GM21825 (cell line): ENCODE data around the gene CSRNP2.

ENCODE experiments used
- ATAC-seq: cut with Tn5 transposase; IDR thresholded peaks from one replicate; pipeline ENCODE4 v1.9.1; 2021; ENCODE audit warnings: mild to moderate bottlenecking, moderate library complexity; ENCODE audit not compliant: unreplicated experiment

Gene CSRNP2, protein sequence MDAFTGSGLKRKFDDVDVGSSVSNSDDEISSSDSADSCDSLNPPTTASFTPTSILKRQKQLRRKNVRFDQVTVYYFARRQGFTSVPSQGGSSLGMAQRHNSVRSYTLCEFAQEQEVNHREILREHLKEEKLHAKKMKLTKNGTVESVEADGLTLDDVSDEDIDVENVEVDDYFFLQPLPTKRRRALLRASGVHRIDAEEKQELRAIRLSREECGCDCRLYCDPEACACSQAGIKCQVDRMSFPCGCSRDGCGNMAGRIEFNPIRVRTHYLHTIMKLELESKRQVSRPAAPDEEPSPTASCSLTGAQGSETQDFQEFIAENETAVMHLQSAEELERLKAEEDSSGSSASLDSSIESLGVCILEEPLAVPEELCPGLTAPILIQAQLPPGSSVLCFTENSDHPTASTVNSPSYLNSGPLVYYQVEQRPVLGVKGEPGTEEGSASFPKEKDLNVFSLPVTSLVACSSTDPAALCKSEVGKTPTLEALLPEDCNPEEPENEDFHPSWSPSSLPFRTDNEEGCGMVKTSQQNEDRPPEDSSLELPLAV

DNA sequence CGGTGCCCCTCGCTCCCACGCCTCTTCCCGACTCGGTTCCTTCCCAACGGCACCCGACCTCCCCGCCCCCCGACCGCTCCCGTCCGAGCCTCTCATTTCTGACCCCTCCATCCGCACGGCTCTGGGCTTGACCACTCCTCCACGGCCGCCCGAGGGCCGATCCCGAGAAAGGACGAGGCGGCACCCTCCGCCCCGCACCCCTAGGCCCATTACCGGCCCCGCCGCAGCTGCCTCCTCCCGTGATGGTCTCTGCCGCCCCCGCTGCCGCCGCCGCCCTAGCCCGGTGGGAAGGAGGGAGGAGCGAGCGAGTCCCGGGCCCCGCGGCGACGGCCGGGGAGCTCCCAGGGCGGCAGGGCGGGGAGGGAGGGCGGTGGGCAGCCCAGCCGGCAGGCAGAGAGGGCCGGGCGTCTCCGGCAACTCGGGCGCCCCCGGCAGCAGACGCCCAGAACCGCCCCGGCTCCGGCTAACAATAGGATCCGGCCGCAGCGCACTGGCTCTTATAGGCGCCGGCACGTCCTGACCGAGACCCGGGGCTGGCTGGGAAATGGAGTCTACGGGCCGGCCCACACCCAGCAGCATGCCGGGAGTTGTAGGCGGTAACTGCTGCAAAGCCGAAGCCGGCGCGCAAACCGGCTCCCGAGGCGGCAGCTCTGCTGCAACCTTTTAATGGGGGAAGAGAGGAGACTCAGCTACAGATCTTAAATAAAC, at the start of gene CSRNP2:
CSRNP2 (minus strand) TSS at position 471 of the 708 bp plus-strand sequence. CDS start 7,035 bp downstream, outside the sequence.
- peak; percentile 95 for ATAC-seq

DNA sequence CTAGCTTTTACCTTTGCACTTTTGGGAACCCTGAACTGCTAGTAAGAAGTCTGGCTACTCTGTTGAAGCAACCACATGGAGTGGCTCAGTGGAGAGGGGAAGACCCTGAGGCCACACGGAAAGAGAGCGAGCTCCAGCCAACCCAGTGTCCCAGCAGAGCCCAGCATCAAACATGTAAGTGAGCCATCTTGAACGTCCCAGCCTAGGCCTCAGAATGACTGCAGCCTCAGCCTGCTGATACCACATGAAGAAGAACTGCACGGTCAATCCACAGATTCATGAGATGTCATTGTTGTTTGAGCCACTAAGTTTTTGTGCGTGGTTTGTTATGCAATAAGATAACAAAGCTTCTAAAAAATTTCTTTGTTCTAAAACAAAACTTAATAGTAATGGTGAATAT, 49.3 kb upstream of the CSRNP2 start:
- no peak for ATAC-seq

DNA sequence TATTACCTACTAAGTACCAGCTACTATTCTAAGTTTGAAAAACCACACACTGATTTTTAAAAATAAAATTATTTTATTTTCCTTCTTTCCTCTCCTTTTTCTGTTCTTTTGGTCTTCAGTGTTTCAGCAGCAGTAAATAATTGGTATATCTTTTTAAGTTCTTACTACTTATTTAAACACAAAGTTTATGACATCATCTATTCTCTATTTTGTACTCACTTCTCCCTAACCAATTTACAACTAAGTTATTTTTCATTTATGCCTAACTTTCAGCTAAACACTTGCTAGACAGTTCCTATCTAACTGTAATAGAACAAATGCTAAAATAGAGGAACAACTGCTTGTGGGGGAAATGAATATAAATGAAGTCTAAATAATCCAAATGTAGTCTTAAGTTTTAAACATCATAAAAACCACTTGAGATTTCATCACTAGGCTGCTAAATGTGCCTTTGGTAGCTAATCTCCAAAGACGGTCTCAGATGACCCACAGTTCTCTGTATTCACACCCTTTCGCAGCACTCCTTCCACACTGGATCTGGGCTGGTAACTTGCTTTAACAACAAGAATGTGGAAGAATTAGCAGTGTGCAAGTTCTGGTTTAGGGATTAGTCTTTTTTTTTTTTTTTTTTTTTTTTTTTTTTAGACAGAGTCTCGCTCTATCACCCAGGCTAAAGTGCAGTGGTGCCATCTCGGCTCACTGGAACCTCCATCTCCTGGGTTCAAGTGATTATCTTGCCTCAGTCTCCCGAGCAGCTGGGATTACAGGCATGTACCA, 48.5 kb upstream of the CSRNP2 start:
- ATAC-seq: no peak

DNA sequence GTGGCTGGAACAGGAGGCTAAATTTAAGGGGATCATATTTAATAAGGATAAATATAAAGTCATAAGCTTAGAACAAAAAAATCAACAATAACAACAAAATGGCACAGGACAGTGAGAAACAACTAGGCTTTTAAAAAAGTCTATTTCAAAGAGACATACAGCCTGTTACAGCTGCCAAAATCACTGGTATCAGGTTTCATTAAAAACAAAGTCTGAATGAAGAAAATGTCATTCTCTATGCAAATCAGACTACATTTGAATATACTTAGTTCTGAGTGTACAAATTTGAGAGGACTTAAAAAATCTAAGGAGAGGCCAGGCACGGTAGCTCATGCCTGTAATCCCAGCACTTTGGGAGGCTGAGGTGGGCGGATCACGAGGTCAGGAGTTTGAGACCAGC, 45.5 kb upstream of the CSRNP2 start:
- ATAC-seq: no peak

DNA sequence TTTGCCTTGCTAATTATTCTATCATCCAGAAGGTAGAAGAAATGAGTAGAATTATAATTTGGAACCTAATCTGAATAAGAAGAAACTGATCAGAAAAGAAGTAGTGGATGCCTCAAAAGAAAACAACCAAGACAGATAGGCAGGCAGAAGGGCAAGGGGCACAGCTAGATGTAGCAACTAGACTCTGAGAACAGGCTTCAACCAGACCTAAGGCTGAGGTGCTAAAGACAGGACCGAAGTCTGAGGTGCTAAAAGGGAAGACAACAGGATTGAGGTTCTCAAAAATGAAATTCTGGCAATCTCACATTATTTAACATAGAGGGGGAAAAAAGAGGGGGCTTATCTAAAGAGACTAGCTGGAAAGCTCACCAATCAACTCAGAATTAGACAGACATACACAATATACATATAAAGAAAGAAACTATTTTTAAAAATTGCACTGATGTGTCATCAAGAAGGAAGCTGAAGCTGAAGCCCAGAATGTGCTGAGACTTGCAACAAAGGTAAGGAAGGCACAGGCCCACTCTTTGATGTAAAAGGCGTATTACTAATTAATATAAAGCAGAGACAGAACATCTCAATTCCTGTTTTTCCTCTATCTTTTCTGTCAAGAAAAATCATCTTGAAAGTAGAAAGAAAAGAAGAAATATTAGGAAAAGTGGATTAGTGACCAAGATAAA, 43.8 kb upstream of the CSRNP2 start:
- ATAC-seq: no peak

DNA sequence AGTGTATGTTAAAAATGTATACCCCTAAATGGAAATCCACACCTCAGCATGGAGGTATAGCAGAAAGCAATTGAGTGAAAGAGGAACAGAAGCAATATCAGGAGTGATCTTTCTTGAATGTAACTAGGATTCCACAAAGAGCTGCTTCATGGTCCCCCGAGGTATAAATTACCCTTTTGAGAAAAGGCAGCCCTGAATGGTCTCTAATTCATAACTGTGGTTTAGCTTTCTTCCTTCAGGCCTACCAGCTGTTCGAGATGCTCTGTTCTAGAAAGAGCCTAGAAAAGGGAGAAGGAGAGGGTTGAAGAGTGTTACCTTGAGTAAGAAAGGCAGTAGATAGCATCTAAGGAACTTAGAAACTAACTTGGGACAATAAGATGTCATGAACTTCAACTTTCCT, 42.9 kb upstream of the CSRNP2 start:
- ATAC-seq: no peak

DNA sequence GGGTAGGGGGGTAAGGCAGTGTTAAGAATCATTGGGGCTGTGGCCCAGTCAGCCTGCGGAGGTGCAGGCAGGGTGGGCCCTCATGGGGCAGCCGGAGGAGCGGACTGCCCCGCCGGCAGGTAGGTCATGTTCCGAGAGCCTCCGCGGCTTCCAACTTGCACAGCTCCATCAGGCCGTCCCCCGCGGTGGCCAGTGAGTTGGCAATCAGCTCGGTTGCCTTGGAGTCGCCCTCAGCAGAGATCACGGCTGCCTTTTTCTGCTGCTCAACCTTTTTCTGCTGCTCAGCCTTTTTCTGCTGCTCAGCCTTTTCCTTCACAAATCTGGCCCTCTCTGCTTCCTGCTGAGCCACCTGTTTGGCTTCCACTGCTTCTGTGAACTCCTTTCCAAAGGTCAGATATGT, 41.1 kb upstream of the CSRNP2 start:
- ATAC-seq: no peak

DNA sequence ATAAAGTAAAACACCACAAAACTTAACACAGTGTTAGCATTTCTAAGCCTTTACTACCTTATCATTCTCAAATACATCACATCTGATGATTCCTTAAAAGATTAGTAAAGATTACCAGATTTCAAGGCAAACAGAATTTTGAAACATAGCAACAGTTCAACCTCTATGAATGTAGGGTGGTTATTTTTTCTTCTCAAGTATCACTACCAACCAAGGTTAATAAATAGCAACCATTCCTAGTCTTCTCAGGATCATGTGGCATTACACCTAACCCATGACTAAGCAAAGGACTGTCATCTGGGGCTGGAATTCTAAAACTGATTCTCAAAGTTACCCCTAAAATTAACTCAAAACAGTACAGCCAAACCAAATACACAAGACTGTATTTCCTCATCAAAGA, 39.4 kb upstream of the CSRNP2 start:
- no peak for ATAC-seq

DNA sequence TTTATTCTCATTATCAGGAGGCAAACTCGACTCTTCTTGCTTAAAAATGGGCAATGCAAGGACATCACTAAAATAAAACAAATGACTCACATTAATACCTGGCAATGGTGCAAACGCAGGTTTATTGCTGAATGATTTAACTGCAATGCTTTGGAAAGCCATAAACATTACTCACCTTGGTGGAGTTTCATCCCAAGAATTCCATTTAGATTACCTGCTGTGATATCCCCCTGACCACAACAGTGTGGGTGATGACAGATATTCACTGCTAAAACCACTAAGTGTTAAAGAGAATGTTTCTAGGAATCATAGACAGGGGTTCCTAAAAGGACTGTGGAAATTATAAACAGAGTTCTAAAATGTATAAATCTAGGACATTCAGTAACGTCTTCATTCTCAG, 35.3 kb upstream of the CSRNP2 start:
- ATAC-seq: no peak

DNA sequence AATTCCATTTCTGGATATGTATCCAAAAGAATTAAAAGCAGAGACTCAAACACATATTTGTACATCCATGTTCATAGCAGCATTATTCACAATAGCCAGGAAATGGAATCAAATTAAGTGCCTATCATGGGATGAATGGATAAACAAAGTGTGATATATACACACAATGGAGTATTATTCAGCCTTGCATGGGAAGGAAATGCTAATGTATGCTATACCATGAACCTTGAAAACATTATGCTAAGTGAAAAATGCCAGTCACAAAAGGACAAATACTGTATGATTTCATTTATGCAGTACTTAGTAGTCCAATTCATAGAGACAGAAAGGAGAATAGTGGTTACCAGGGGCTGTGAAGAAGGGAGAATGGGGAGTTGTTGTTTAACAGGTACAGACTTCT, 32.1 kb upstream of the CSRNP2 start:
- ATAC-seq: no peak

DNA sequence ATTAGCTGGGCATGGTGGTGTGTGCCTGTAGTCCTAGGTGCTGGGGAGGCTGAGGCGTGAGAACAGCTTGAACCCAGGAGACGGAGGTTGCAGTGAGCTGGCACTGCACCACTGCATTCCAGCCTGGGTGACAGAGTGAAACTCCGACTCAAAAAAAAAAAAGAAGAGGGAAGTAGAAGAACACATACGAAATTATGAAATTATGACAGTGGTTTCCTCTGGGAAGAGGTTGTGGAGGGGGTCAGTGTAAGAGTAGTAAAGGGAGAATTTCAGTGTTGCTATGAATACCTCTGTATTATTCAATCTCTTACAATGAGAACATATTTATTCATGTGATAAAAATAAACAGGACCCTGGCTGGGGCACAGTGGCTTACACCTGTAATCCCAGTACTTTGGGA, 24.7 kb upstream of the CSRNP2 start:
- ATAC-seq: no peak

DNA sequence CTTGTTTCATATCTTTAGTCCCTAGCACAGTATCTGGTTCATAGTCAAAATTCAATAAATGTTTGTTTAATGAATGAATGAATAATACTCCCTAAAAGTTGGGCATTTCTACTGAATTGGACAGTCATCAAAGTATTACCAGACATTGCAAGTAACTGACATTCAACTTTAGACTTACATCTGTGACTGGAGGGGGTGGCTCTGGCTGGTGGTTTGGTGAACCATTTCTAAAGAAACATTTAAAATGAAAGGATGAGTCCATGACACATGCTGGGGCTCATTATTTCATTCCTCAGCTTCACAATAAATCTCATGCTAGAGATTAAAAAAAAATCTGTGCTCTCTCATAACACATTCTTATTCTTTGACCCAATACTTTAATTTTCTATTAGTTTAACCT, 20.6 kb upstream of the CSRNP2 start:
- ATAC-seq: no peak

DNA sequence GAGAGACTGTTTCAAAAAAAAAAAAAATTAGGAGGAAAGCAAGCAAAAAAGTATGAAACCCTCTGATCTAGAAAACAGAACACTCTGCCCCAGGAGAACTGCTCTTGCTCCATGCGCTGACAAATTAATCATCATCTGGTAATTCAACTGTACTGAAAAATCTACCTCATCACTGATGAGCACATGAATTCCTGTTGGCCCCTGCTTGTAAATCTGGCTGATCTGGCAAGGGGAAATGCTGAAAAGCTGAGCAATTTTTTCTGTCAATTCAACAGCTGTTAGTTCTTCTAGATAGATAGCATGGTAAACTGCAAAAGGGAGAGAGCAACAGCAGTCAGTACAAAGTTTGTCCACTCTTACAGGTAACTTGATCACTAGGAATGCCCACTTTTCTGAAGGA, 15.2 kb upstream of the CSRNP2 start:
- no peak for ATAC-seq

DNA sequence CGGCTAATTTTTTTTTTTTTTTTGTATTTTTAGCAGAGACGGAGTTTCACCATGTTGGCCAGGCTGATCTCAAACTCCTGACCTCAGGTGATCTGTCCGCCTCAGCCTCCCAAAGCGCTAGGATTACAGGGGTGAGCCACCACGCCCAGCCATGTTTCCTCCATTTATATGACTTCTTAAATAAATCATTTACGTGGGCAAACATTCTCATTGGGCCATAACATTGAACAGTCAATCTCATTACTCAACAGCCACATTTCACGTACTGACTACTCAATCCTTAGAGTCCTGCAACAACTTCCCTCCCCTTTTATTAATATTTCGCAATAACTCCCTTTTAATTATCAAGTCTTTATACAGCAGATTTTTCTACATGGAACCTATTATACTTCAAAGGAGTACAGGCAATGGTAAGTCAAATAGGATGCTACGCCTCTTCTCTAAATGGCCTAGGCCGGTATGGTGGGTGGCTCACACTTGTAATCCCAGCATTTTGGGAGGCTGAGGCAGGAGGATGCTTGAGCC, 7.4 kb upstream of the CSRNP2 start:
- ATAC-seq: no peak

DNA sequence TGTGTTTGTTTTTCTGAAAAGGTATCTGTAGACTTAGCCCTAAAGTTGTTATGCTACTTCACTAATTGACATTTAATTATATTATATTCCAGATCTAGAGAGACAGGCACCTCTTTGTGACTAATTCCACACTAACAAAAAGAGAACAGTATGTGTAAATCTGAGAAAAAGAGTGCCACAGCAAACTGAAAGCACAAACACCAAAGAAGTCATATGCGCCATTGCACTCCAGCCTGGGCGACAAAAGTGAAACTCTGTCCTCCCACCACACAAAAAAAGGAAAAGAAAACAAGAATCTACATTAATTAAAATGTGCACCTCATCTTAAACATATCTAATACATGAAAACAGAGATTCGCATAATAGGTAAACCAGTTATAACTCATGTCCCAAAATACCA, 4.4 kb upstream of the CSRNP2 start:
- ATAC-seq: no peak

DNA sequence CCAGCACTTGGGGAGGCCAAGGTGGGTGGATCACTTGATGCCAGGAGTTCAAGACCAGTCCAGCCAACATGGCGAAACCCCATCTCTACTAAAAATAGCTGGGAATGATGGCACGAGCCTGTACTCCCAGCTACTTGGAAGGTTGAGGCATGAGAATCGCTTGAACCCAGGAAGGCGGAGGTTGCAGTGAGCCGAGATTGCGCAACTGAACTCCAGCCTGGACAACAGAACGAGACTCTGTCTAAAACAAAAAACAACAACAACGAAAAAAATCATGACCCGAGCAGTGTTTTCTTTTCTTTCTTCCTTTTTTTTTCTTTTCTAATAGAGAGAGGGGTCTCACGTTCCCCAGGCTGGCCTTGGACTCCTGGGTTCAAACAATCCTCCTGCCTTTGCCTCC, 3.5 kb upstream of the CSRNP2 start:
- ATAC-seq: no peak

DNA sequence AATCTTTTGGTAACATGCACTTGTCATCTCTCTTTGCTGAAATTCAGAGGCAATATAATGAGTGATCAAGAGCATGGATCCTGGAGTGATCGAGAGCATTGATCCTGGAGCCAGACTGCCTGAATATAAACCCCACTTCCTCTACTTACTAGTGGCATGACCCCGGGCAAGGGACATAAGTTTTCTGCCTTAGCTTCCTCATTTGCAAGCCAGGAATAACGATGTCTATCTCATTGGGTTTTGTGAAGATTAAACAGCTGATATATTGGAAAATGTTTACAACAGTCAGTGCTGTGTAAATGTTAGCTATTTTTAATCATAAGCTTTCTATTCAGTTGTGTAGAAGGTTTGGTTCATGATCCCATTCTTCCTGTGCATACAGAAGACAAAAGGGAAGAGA, 2.4 kb upstream of the CSRNP2 start:
- ATAC-seq: no peak

DNA sequence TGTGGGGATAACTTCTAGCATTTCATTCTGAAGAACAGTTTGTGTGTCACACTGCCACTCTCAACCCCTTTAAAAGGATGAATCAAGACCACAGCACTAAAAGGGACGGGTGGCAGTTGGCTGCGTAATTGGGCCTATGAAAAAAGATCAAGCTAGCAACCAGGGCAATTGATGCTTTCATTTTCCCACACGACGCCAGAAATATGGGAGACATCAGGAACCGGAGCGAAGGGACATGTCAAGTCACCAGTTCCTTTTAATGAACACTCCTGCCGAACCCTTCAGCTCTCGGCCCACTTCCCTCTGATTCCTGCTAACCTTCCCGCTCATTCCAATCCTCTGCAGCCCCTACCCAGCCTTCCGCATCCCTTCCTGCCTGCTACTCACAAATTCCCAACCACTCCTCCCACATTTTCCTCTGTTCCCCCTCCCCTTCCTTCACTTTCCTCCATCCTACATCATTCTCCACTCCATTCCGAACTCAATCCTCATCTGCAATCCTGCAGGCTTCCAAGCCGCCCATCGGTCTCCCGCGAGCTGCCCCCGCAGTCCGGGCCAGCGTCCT, 753 bp downstream of the CSRNP2 start:
- ATAC-seq: no peak

DNA sequence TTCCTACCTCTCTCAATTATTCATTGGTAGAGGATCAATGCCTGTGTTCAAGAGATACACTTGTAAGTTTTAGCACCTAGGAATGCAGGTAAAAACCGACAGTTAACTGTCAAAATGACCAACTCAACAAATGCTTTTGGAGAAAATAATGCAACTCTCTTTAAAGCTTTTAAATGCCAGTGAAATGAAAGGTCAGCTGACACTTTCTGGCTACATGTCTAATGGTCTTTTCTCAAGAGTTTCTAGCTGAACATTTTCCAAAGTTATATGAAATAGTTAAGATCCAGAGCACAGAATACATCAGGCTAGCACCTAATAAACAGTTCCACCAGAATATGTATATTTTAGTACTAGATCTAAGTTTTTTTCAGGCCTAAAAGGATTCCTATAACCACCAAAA, 2.0 kb downstream of the CSRNP2 start:
- ATAC-seq: no peak

DNA sequence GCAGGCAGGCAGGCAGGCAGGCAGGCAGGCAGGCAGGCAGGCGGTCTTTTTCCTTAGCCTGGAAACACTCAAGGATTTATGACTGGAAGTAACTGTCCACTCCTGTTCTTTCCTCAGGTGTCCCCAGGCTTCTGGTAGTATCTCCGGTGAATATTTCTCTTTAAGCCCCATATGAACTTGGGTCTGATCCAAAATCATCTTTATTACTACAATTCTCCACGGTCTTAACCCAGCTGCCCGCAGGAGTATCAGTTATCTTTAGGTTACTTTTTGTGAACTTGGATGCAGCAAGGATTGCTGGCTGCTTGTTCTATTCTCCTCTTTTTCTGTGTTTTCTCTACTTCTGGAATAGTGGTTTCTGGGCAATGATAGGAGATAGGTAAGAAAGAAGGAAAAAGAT, 3.3 kb downstream of the CSRNP2 start:
- ATAC-seq: no peak
